ACC112 (cell line): ENCODE results near the gene MYRIP.

Source experiments
- H2AFZ ChIP-seq: fragments of 200-600 bp; sonication (generic); one replicate; pipeline ENCODE4 v1.6.0; 2017; ENCODE audit warnings: antibody characterized with exemption, low read length; ENCODE audit not compliant: unreplicated experiment
- H3K27ac ChIP-seq: fragments of 200-600 bp; sonication (generic); 2 replicates; pipeline ENCODE4 v1.5.1; 2014; ENCODE audit warnings: low read depth, mild to moderate bottlenecking, antibody characterized with exemption, low read length, moderate library complexity
- H3K27me3 ChIP-seq: fragments of 200-600 bp; sonication (generic); 2 replicates; pipeline ENCODE4 v1.6.1; 2014; ENCODE audit warnings: mild to moderate bottlenecking, antibody characterized with exemption, low read length, moderate library complexity, mixed read lengths; ENCODE audit not compliant: insufficient read depth
- H3K36me3 ChIP-seq: fragments of 200-600 bp; sonication (generic); 2 replicates; pipeline ENCODE4 v1.6.1; 2016; ENCODE audit warnings: mild to moderate bottlenecking, antibody characterized with exemption, low read length, moderate library complexity, mixed read lengths; ENCODE audit not compliant: insufficient read depth
- H3K4me1 ChIP-seq: fragments of 200-600 bp; sonication (generic); one replicate; pipeline ENCODE4 v1.6.1; 2016; ENCODE audit warnings: low read length, mixed read lengths; ENCODE audit not compliant: insufficient read depth, unreplicated experiment, control insufficient read depth
- H3K4me3 ChIP-seq: fragments of 200-600 bp; sonication (generic); 2 replicates; pipeline ENCODE4 v1.5.1; 2014; ENCODE audit warnings: mild to moderate bottlenecking, low read depth, low read length
- H3K79me2 ChIP-seq: fragments of 200-600 bp; sonication (generic); one replicate; pipeline ENCODE4 v1.6.0; 2016; ENCODE audit warnings: low read length; ENCODE audit not compliant: control insufficient read depth, unreplicated experiment, insufficient read depth

The MYRIP gene

DNA sequence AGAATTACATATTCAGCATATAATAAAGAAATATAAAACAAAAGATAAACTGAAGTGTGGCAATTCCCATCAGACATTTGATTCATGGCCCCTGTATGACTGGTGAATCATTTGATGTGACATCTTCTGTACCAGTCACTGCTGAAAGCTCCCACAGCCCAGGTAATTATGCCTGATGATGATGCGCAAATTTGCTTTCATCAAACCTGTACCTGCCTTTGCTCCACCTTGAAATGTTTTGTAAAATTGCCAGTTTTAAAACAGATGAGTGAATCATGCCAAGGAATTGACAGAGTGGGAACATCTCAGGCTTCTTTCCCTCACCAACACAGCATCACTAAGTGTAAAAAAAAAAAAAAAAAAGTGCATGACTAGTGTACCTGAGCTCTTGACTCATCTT is 433.6 kb downstream of the MYRIP start:
- H3K79me2 ChIP-seq, result no peaks in the 10 kb centered on the region
- H2AFZ ChIP-seq, result no peak overlapping the region
- no peaks in the 10 kb centered on the region for H3K36me3 ChIP-seq
- no peak overlapping the region for H3K4me3 ChIP-seq
- no peaks in the 10 kb centered on the region for H3K4me1 ChIP-seq
- no peak overlapping the region for H3K27ac ChIP-seq
- H3K27me3 ChIP-seq, result no peaks in the 10 kb centered on the region

DNA sequence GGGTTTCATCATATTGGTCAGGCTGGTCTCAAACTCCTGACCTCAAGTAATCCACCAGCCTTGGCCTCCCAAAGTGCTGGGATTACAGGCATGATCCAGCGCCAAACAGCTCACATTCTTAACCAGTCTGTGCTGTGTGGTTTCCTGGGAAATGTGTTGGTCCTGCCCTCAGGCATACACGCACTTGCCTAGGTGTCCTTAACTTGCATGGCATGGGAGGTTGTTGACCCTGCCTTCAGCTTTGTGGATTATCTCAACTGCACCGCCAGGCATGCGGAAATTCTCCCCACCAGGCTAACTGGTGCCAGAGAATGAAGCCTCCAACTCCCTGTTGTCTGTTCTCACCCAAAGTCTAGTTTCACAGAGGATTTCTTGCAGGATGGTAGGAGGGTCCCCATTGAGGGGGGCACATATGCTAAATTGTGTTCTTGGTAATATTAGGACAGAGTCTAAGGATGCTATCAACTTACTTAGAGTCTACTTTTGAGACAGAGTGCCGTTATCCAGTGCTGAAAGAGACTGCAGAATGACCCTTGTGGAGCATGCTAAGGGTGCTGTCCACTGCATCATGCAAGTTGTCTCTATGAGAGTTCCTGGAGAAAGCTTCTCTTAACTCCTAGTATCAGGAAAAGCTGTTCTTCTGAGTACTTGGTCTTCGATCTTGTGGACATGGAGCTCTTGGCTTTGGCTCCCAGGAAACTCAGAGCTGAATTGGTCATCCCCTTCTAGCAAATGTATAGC is 438.5 kb downstream of the MYRIP start:
- Histone ChIP-seq H3K27me3 (no peaks in the 10 kb centered on the region), H3K27ac (no peak overlapping the region), H3K36me3 (no peaks in the 10 kb centered on the region), H3K79me2 (no peaks in the 10 kb centered on the region), H3K4me1 (no peaks in the 10 kb centered on the region), H2AFZ (no peak overlapping the region), H3K4me3 (no peak overlapping the region)

DNA sequence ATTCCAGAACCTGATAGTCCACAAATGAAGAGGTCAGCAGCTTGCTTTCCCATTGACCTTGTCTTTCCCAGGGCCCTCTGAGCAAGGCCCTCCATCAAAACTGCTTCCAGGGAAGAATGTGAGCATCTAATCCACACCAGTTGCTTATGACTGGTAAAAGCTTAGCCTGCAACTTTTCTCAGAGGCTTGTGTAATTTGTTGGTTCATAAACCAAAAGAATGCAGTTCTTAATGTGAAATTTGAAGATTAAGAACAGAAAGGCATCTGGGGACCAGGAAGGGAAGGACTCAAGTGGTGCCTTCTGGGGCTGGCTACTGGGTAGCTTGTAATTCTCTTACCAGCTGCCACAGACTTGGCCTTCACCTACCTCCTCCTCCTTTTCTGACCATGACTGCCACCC is 439.2 kb downstream of the MYRIP start:
- H2AFZ ChIP-seq, result no peak overlapping the region
- no peaks in the 10 kb centered on the region for H3K36me3 ChIP-seq
- no peaks in the 10 kb centered on the region for H3K79me2 ChIP-seq
- no peaks in the 10 kb centered on the region for H3K27me3 ChIP-seq
- H3K4me3 ChIP-seq, result no peak overlapping the region
- H3K27ac ChIP-seq, result no peak overlapping the region
- H3K4me1 ChIP-seq, result no peaks in the 10 kb centered on the region

DNA sequence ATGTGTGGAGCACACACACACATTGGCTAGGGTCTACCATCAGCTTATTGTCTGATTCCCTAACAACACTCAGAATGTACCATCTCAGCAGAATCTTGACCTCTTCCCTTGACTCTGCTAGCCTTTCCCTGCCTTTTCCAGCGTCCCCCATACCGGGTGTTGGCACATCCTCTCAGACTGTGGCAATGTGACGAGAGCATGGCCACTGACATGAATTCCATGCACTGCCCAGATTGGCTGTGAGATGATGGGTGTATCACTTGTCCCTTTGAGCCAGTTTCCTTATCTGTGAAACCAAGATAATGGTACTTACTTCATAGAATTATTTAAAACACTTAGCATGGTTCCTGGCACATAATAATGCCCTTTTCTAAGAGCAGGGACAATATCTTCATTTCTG is 439.8 kb downstream of the MYRIP start:
- Histone ChIP-seq H3K36me3 (no peaks in the 10 kb centered on the region), H2AFZ (no peak overlapping the region), H3K27me3 (no peaks in the 10 kb centered on the region), H3K4me3 (no peak overlapping the region), H3K4me1 (no peaks in the 10 kb centered on the region), H3K79me2 (no peaks in the 10 kb centered on the region), H3K27ac (no peak overlapping the region)

DNA sequence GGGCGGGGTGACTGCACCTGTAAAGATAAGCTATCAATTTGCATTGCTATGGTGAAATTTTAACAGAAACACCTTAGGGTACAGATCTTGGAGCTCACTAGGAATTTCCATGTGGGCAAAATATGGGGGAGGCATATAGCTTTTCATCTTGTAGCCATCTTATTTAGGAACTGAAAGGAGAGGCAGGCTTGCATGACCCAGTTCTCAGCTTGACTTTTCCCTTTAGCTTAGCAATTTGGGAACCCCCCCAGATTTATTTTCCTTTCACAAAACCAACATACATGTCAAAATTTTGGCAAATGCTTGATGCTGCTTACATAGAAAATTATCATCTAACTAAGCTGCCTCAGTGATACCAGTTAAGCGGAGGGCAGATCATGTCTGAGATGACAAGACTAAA is 445.1 kb downstream of the MYRIP start:
- no peak overlapping the region for H2AFZ ChIP-seq
- no peaks in the 10 kb centered on the region for H3K36me3 ChIP-seq
- no peak overlapping the region for H3K27ac ChIP-seq
- H3K4me1 ChIP-seq, result peaks cover 4% of the 10 kb centered on the region
- no peak overlapping the region for H3K4me3 ChIP-seq
- H3K79me2 ChIP-seq, result no peaks in the 10 kb centered on the region
- H3K27me3 ChIP-seq, result no peaks in the 10 kb centered on the region

DNA sequence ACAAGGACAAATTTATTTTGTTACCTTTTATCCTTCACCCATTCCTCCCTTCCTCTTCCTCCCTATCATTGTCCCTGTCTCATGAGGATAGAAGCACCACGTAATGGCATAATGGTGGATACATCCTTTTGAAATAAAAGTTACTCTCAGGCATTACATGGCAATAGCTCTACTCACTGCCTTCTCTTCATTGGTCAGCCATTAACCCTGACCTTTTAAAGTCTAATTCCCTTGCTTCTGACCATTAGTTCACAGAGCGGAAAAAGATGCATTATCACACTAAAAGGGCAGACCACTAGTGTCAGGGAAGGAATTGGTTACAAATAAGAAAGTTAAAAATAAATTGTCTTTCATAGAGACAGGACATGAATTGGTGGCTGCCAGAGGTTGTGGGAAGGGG is 445.5 kb downstream of the MYRIP start:
- Histone ChIP-seq H3K36me3 (no peaks in the 10 kb centered on the region), H3K27ac (no peak overlapping the region), H3K79me2 (no peaks in the 10 kb centered on the region), H2AFZ (no peak overlapping the region), H3K4me1 (peaks cover 4% of the 10 kb centered on the region), H3K4me3 (no peak overlapping the region), H3K27me3 (no peaks in the 10 kb centered on the region)

DNA sequence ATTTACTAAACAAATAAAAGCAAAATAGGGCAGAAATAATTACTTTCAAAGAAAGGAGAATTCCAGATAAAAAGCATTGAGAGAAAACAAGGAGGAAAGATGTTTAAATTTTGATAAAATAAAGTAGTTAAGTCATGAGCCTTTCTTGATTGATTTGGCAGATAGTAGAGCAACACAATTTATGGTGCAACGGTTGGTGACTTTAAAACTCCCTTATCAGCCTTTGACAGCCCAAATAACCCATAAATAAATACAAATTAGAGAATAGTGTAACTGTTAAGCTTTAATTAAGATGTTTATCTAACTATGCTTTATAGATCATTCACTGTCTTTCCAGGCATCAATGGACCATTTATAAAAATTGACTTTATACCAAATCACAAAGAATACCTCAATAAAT is 446.1 kb downstream of the MYRIP start:
- H3K27ac ChIP-seq, result no peak overlapping the region
- H3K4me3 ChIP-seq, result no peak overlapping the region
- no peak overlapping the region for H2AFZ ChIP-seq
- no peaks in the 10 kb centered on the region for H3K27me3 ChIP-seq
- H3K79me2 ChIP-seq, result no peaks in the 10 kb centered on the region
- H3K36me3 ChIP-seq, result no peaks in the 10 kb centered on the region
- peaks cover 4% of the 10 kb centered on the region for H3K4me1 ChIP-seq

DNA sequence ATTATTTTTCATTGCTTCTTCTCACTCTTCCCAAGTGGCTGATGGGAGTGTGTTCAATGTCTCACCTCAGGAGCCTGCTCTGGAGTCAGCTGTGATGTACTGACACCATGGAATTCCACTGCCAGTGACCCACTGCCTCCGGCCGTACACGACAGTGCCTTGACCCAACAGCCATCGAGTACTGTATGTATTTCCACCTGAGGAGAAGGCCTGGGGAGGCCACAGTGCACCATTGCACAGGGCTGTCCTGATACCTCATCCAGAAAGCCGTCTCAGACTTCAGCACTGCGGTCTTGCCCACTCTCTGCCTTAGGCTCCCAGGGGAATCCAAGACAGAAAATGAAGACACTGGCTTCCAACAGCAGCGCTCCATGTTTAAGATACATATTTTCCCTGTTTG is 448.7 kb downstream of the MYRIP start:
- no peaks in the 10 kb centered on the region for H3K79me2 ChIP-seq
- H3K36me3 ChIP-seq, result no peaks in the 10 kb centered on the region
- no peaks in the 10 kb centered on the region for H3K27me3 ChIP-seq
- H3K4me1 ChIP-seq, result peaks cover 4% of the 10 kb centered on the region
- H2AFZ ChIP-seq, result no peak overlapping the region
- no peak overlapping the region for H3K27ac ChIP-seq
- no peak overlapping the region for H3K4me3 ChIP-seq

DNA sequence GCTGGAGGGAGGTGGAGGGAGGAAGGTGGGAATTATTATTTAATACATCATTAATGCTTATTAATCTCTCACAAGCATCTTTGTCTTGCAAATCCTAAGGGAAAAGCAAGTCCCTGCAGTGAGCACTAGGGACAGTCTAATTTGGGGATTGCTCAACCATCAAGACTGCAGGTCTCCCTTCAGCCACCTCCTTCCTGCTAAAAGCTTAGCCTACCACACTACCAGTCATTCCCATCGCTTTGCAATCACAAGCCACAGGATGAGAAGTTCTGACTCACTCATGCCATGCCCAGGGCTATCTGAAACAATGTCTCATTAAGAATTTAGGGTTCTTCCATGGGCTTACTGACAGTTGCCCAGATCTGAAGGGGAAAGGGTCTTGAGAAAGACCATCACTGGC is 449.1 kb downstream of the MYRIP start:
- Histone ChIP-seq H3K4me1 (peaks cover 4% of the 10 kb centered on the region), H3K27ac (no peak overlapping the region), H3K79me2 (no peaks in the 10 kb centered on the region), H2AFZ (no peak overlapping the region), H3K4me3 (no peak overlapping the region), H3K36me3 (no peaks in the 10 kb centered on the region), H3K27me3 (no peaks in the 10 kb centered on the region)

DNA sequence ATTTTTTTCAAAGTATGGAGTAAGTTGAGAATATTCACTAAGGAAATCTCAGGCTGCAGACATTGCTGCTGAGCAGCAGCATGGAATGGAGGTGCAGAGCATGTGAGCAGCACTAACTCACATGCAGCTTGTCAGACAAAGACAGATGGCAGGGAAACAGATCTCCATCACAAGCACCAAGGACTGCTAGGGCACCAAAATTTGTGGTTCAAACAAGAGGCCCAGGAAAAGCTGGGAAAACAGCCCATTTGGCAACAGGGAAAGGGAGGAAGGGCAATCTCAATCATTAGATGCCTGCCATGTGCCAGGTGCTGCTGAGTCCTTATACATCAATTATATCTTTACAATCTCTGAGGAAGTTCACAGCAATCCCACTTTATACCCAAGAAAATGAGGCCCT is 452.9 kb downstream of the MYRIP start:
- Histone ChIP-seq H3K27me3 (no peaks in the 10 kb centered on the region), H3K4me1 (peaks cover 4% of the 10 kb centered on the region), H3K79me2 (no peaks in the 10 kb centered on the region), H3K27ac (no peak overlapping the region), H3K36me3 (no peaks in the 10 kb centered on the region), H2AFZ (no peak overlapping the region), H3K4me3 (no peak overlapping the region)

DNA sequence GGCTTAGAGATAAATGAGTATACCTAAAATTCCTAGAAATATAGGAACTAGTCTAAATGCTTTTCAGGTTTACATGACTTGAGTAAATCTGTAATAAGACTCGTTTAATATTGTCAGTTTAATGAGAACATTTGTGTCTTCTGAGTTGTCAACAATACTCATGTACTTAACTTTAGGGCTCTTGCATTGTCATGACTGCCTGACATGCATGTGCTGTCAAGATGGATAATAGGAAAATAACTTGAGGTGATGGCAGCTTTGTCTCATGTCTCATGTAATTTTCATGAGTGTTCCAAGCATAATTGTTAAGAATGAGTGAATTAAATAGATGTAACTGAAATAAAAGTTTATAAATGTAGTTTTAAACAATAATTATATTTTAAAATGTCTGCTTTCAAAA is 455.0 kb downstream of the MYRIP start:
- no peak overlapping the region for H3K27ac ChIP-seq
- H3K4me1 ChIP-seq, result no peaks in the 10 kb centered on the region
- H3K79me2 ChIP-seq, result no peaks in the 10 kb centered on the region
- H3K4me3 ChIP-seq, result no peak overlapping the region
- H3K36me3 ChIP-seq, result no peaks in the 10 kb centered on the region
- H2AFZ ChIP-seq, result no peak overlapping the region
- no peaks in the 10 kb centered on the region for H3K27me3 ChIP-seq
